ENCODE measurements around the gene GMPR. TPM values are rescaled to one million over a fixed set of nuclear protein-coding genes. Genes with fewer than 3 reads are reported as not detected.

Gene GMPR
- polyA plus RNA-seq, 1 donor (not counting 4 experiments of a cell fraction or from before 2014, with no cell fraction given) = 0.50 TPM

- no peak overlapping the region for H3K9ac ChIP-seq (ENCODE audit: control insufficient read depth, extremely low read depth, insufficient read depth, low read length)
- H4K20me1 ChIP-seq (ENCODE audit: control insufficient read depth, extremely low read depth, insufficient read depth, low read length) = no peaks in the 10 kb centered on the region
- H3K79me2 ChIP-seq (ENCODE audit: control insufficient read depth, insufficient read depth, low read length) = no peaks in the 10 kb centered on the region
- H3K4me1 ChIP-seq (ENCODE audit: control insufficient read depth, extremely low read depth, insufficient read depth, low read length) = no peaks in the 10 kb centered on the region
- no peaks in the 10 kb centered on the region for H3K9me1 ChIP-seq (ENCODE audit: control insufficient read depth, extremely low read depth, insufficient read depth, low read length)
- no peaks in the 10 kb centered on the region for H3K27me3 ChIP-seq (ENCODE audit: control insufficient read depth, extremely low read depth, insufficient read depth, low read length)
- no peak overlapping the region for H3K4me2 ChIP-seq (ENCODE audit: control insufficient read depth, extremely low read depth, insufficient read depth, low read depth, low read length)
- FAIRE-seq = no peak
- dilution Hi-C loops (cut with MboI; ENCODE audit: extremely low pct_ligation_motif_present, low sequenced_read_pairs) = no loop called here
- TF ChIP-seq, protein P1, sequence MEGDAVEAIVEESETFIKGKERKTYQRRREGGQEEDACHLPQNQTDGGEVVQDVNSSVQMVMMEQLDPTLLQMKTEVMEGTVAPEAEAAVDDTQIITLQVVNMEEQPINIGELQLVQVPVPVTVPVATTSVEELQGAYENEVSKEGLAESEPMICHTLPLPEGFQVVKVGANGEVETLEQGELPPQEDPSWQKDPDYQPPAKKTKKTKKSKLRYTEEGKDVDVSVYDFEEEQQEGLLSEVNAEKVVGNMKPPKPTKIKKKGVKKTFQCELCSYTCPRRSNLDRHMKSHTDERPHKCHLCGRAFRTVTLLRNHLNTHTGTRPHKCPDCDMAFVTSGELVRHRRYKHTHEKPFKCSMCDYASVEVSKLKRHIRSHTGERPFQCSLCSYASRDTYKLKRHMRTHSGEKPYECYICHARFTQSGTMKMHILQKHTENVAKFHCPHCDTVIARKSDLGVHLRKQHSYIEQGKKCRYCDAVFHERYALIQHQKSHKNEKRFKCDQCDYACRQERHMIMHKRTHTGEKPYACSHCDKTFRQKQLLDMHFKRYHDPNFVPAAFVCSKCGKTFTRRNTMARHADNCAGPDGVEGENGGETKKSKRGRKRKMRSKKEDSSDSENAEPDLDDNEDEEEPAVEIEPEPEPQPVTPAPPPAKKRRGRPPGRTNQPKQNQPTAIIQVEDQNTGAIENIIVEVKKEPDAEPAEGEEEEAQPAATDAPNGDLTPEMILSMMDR (optimal IDR thresholded peaks at IDR 0.05 in 1 of 3, IDR thresholded peaks at IDR 0.05 in 1 of 3, conservative IDR thresholded peaks at IDR 0.05 in 1 of 3; ENCODE audit: extremely low read depth in 1 of 3, insufficient read depth in 2 of 3, low read length in 3 of 3) = no peak
- TF ChIP-seq EZH2 (IDR thresholded peaks at IDR 0.05; ENCODE audit: low read length) = no peak
- DNase-seq (ENCODE audit: low read depth, low spot score) = no peak
- H2AFZ ChIP-seq (ENCODE audit: control insufficient read depth, low read length) = no peak overlapping the region
- no peaks in the 10 kb centered on the region for H3K36me3 ChIP-seq (ENCODE audit: control insufficient read depth in 2 of 2, extremely low read depth in 1 of 2, insufficient read depth in 2 of 2, low read length in 2 of 2)
- no peak overlapping the region for H3K4me3 ChIP-seq (ENCODE audit: control insufficient read depth in 2 of 3, extremely low read depth in 1 of 3, insufficient read depth in 2 of 3, low read depth in 1 of 3, low read length in 3 of 3)
- no peak overlapping the region for H3K27ac ChIP-seq (ENCODE audit: control insufficient read depth, insufficient read depth, low read length)
- no peaks in the 10 kb centered on the region for H3K9me3 ChIP-seq (ENCODE audit: control insufficient read depth, low read depth, low read length)
Observed at GRCh38 chr6:16301511-16301910, 63.1 kb downstream of the GMPR start.

DNA sequence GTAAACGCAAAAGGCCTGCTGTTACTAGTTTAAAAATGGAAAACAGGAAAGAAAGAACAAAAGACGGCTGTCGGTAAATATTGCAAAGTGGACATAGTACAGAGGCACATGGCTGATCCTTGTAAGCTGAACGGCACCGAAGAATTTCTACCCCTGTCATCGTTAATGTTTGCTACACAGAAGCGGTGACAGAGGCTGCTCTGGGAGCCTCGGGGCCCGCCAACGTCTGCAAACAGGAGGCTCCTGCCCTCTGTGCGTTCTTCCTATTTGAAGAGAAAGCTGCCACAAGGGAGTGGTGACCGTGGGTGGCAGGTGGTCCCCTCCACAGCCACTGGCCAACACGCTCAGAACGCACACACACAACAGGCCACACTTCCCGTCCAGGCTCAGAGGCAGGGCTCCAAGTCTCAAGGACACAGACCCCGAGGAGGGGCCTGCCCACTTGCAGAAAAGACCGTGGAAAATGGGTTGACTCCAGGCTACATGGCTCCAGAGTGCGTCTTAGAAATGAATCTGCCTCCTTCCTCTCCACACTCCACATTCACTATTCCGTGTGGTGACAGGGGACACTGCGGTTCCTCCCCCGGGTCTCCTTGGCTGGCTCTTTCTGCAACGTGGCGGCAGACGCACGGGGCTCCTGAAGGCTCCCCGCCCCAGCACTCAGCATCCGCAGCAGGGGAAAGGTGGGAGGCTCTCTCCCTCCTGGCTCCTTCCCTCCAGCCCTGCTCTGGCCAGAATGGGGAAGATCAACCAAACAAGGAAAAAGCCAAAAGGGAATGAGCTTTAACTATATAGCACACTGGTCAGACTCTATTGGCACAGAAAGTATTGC, 64.5 kb downstream of the GMPR start:
- Histone ChIP-seq H3K27ac (ENCODE audit: control insufficient read depth, insufficient read depth, low read length) (no peak overlapping the region), H3K4me1 (ENCODE audit: control insufficient read depth, extremely low read depth, insufficient read depth, low read length) (no peaks in the 10 kb centered on the region), H3K27me3 (ENCODE audit: control insufficient read depth, extremely low read depth, insufficient read depth, low read length) (no peaks in the 10 kb centered on the region), H3K9me1 (ENCODE audit: control insufficient read depth, extremely low read depth, insufficient read depth, low read length) (no peaks in the 10 kb centered on the region), H3K36me3 (ENCODE audit: control insufficient read depth in 2 of 2, extremely low read depth in 1 of 2, insufficient read depth in 2 of 2, low read length in 2 of 2) (no peaks in the 10 kb centered on the region), H3K79me2 (ENCODE audit: control insufficient read depth, insufficient read depth, low read length) (no peaks in the 10 kb centered on the region), H4K20me1 (ENCODE audit: control insufficient read depth, extremely low read depth, insufficient read depth, low read length) (no peaks in the 10 kb centered on the region), H3K4me3 (ENCODE audit: control insufficient read depth in 2 of 3, extremely low read depth in 1 of 3, insufficient read depth in 2 of 3, low read depth in 1 of 3, low read length in 3 of 3) (no peak overlapping the region), H3K9ac (ENCODE audit: control insufficient read depth, extremely low read depth, insufficient read depth, low read length) (no peak overlapping the region), H3K9me3 (ENCODE audit: control insufficient read depth, low read depth, low read length) (no peaks in the 10 kb centered on the region), H2AFZ (ENCODE audit: control insufficient read depth, low read length) (no peak overlapping the region), H3K4me2 (ENCODE audit: control insufficient read depth, extremely low read depth, insufficient read depth, low read depth, low read length) (no peak overlapping the region)
- DNase-seq (ENCODE audit: low read depth, low spot score) (no peak), FAIRE-seq (no peak)
- TF ChIP-seq, protein P1 (optimal IDR thresholded peaks at IDR 0.05 in 1 of 3, IDR thresholded peaks at IDR 0.05 in 1 of 3, conservative IDR thresholded peaks at IDR 0.05 in 1 of 3; ENCODE audit: extremely low read depth in 1 of 3, insufficient read depth in 2 of 3, low read length in 3 of 3) = no peak
- no peak for TF ChIP-seq EZH2 (IDR thresholded peaks at IDR 0.05; ENCODE audit: low read length)
- dilution Hi-C loops (cut with MboI; ENCODE audit: extremely low pct_ligation_motif_present, low sequenced_read_pairs) = no loop called here

Measured in keratinocyte (primary cell).